ENCODE results near the gene ASZ1. TPM values are rescaled to one million over a fixed set of nuclear protein-coding genes. Genes with fewer than 3 reads are reported as not detected.

The ASZ1 gene
- polyA plus RNA-seq, 1 donor from 2014 or later = not detected

GRCh38 chr7:117412946-117413559 is 14.2 kb downstream of the ASZ1 start:
- H3K9me3 ChIP-seq (ENCODE audit: low read length) = no peaks in the 10 kb centered on the region
- H4K20me1 ChIP-seq (ENCODE audit: insufficient read depth) = no peaks in the 10 kb centered on the region
- H3K79me2 ChIP-seq (replicated peaks; ENCODE audit: insufficient read depth, low read length) = no peaks in the 10 kb centered on the region
- H3K27me3 ChIP-seq (ENCODE audit: insufficient read depth, low read depth, low read length) = no peaks in the 10 kb centered on the region
- H3F3A ChIP-seq (ENCODE audit: insufficient read depth, low read length, poor library complexity, severe bottlenecking) = no peaks in the 10 kb centered on the region
- no peak for TF ChIP-seq POLR2AphosphoS5 (IDR thresholded peaks at IDR 0.05)
- no peak overlapping the region for H2AFZ ChIP-seq (ENCODE audit: low read depth, low read length)
- H3K27ac ChIP-seq (ENCODE audit: low read length) = no peak overlapping the region
- no peak overlapping the region for H3K9ac ChIP-seq (ENCODE audit: low read length)
- H3K4me2 ChIP-seq (ENCODE audit: low read length) = no peak overlapping the region
- no peaks in the 10 kb centered on the region for H3K36me3 ChIP-seq (ENCODE audit: insufficient read depth, low read length)
- no peaks in the 10 kb centered on the region for H3K9me2 ChIP-seq (ENCODE audit: insufficient read depth, low read length)
- no peak overlapping the region for H3K4me3 ChIP-seq (ENCODE audit: low read length)

- Histone ChIP-seq H3K9me3 (ENCODE audit: low read length) (no peaks in the 10 kb centered on the region), H3K4me3 (ENCODE audit: low read length) (no peak overlapping the region), H2AFZ (ENCODE audit: low read depth, low read length) (no peak overlapping the region), H3K4me2 (ENCODE audit: low read length) (no peak overlapping the region), H3K27ac (ENCODE audit: low read length) (no peak overlapping the region), H3K36me3 (ENCODE audit: insufficient read depth, low read length) (no peaks in the 10 kb centered on the region), H4K20me1 (ENCODE audit: insufficient read depth) (no peaks in the 10 kb centered on the region), H3K79me2 (replicated peaks; ENCODE audit: insufficient read depth, low read length) (no peaks in the 10 kb centered on the region), H3K9me2 (ENCODE audit: insufficient read depth, low read length) (no peaks in the 10 kb centered on the region), H3F3A (ENCODE audit: insufficient read depth, low read length, poor library complexity, severe bottlenecking) (no peaks in the 10 kb centered on the region), H3K9ac (ENCODE audit: low read length) (no peak overlapping the region), H3K27me3 (ENCODE audit: insufficient read depth, low read depth, low read length) (no peaks in the 10 kb centered on the region)
- TF ChIP-seq EZH2 (IDR thresholded peaks at IDR 0.05; ENCODE audit: borderline replicate concordance, insufficient read depth, low read length, poor library complexity, severe bottlenecking) (no peak), POLR2AphosphoS5 (IDR thresholded peaks at IDR 0.05) (no peak), EP300 (conservative IDR thresholded peaks at IDR 0.05; ENCODE audit: poor library complexity, severe bottlenecking) (no peak), SMC3 (conservative IDR thresholded peaks at IDR 0.05; ENCODE audit: poor library complexity) (no peak), MXI1 (conservative IDR thresholded peaks at IDR 0.05; ENCODE audit: poor library complexity, severe bottlenecking) (no peak), REST (IDR thresholded peaks at IDR 0.05; ENCODE audit: borderline replicate concordance) (no peak), RAD21 (conservative IDR thresholded peaks at IDR 0.05) (no peak), CTCF (IDR thresholded peaks at IDR 0.05; ENCODE audit: poor library complexity, severe bottlenecking) (no peak), TAF1 (IDR thresholded peaks at IDR 0.05; ENCODE audit: low read depth) (no peak)
These were observed 14.9 kb downstream of the ASZ1 start for GRCh38 chr7:117412390-117412789.

All from neural cell (in vitro differentiated cells).